ENCODE results near the gene DXO.
"Not testable (repeated sequence)": the region's sequence is repeated elsewhere in the genome, so short reads cannot be mapped to it uniquely, and the experiment has no call there.

DNA sequence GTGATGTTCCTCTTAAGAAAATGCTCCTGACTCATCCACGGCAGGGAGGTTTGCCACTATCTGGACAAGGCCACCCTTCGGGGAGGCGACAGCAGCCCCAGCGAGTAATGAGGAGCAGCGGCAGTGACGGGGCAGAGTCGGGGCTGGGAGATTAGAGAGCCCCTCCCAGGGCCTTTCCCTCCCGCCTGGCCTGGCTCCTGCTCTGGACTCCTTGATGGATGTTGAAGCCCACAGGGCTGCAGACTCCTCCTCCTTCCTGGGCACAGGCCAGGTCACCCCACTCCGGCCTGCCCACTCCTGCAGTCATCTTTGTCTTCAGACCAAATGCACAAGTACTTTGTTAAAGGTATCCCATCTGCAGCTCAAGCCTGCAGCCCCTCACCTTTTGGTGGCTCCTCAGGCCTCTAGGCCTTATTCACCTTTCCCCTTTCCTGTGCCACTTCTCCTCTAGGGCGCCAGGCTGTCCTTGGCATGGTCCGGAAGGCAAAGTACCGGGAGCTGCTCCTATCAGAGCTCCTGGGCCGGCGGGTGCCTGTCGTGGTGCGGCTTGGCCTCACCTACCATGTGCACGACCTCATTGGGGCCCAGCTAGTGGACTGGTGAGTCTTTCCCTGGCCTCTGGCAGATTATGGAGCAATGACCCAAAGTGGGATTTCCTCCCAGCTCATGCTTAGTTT is 41.1 kb upstream of the DXO start:
- TF ChIP-seq EZH2 (IDR thresholded peaks at IDR 0.05; ENCODE audit: low read length) = not testable (repeated sequence)
- TF ChIP-seq, protein P1, sequence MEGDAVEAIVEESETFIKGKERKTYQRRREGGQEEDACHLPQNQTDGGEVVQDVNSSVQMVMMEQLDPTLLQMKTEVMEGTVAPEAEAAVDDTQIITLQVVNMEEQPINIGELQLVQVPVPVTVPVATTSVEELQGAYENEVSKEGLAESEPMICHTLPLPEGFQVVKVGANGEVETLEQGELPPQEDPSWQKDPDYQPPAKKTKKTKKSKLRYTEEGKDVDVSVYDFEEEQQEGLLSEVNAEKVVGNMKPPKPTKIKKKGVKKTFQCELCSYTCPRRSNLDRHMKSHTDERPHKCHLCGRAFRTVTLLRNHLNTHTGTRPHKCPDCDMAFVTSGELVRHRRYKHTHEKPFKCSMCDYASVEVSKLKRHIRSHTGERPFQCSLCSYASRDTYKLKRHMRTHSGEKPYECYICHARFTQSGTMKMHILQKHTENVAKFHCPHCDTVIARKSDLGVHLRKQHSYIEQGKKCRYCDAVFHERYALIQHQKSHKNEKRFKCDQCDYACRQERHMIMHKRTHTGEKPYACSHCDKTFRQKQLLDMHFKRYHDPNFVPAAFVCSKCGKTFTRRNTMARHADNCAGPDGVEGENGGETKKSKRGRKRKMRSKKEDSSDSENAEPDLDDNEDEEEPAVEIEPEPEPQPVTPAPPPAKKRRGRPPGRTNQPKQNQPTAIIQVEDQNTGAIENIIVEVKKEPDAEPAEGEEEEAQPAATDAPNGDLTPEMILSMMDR (optimal IDR thresholded peaks at IDR 0.05 in 1 of 3, IDR thresholded peaks at IDR 0.05 in 1 of 3, conservative IDR thresholded peaks at IDR 0.05 in 1 of 3; ENCODE audit: extremely low read depth in 1 of 3, insufficient read depth in 2 of 3, low read length in 3 of 3) = not testable (repeated sequence)

Data from keratinocyte (primary cell).